Measurements from ENCODE around the gene EGFL6.

DNA sequence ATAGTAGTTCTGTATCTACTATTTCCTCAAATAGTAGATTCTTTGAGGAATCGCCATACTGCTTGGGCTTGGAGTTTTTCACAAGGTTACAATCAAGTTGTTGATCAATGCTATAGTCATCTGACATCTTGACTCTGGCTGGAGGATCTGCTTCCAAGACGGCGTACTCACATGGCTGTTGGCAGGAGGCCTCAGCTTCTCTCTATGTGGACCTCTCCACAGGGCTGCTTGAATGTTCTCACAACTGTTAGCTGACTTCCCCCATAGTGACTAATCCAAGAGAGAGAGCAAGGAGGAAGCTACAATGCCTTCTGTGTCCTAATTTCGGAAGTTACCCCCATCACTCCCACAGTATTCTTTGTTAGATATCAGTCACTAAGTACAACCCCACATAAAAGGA is 10.3 kb downstream of the EGFL6 start:
- TF ChIP-seq, protein P1, sequence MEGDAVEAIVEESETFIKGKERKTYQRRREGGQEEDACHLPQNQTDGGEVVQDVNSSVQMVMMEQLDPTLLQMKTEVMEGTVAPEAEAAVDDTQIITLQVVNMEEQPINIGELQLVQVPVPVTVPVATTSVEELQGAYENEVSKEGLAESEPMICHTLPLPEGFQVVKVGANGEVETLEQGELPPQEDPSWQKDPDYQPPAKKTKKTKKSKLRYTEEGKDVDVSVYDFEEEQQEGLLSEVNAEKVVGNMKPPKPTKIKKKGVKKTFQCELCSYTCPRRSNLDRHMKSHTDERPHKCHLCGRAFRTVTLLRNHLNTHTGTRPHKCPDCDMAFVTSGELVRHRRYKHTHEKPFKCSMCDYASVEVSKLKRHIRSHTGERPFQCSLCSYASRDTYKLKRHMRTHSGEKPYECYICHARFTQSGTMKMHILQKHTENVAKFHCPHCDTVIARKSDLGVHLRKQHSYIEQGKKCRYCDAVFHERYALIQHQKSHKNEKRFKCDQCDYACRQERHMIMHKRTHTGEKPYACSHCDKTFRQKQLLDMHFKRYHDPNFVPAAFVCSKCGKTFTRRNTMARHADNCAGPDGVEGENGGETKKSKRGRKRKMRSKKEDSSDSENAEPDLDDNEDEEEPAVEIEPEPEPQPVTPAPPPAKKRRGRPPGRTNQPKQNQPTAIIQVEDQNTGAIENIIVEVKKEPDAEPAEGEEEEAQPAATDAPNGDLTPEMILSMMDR (IDR thresholded peaks at IDR 0.05; ENCODE audit: low read depth, low read length) = no peak
- TF ChIP-seq EZH2phosphoT487 (IDR thresholded peaks at IDR 0.05; ENCODE audit: low read depth) = no peak
